Progenitor cell of endocrine pancreas (in vitro differentiated cells): ENCODE data around the gene LRMDA. TPM values are rescaled to one million over a fixed set of nuclear protein-coding genes. Genes with fewer than 3 reads are reported as not detected.
"Not testable (repeated sequence)": the region's sequence is repeated elsewhere in the genome, so short reads cannot be mapped to it uniquely, and the experiment has no call there.

Experiments
- DNase-seq: peaks from one replicate; pipeline ENCODE4 v3.0.0; 2021; ENCODE audit warnings: low spot score; ENCODE audit not compliant: unreplicated experiment
- H3K27ac Mint-ChIP-seq: 2 replicates; pipeline ENCODE4 v1.8.0; 2021; ENCODE audit warnings: mild to moderate bottlenecking, moderate library complexity, mixed read lengths
- H3K27me3 Mint-ChIP-seq: 2 replicates; pipeline ENCODE4 v1.8.0; 2021; ENCODE audit warnings: mixed read lengths
- H3K36me3 Mint-ChIP-seq: 2 replicates; pipeline ENCODE4 v1.8.0; 2022; ENCODE audit warnings: mixed read lengths; ENCODE audit not compliant: insufficient read depth
- H3K4me1 Mint-ChIP-seq: 2 replicates; pipeline ENCODE4 v1.8.0; 2021; ENCODE audit warnings: low read depth, mixed read lengths
- H3K4me3 Mint-ChIP-seq: 2 replicates; pipeline ENCODE4 v1.8.0; 2021; ENCODE audit warnings: low read depth, mild to moderate bottlenecking, moderate library complexity, mixed read lengths
- H3K9me3 Mint-ChIP-seq: 2 replicates; pipeline ENCODE4 v1.8.0; 2021; ENCODE audit warnings: low read depth, mixed read lengths
- total RNA-seq: library from RNA; stranded (reverse); gene quantifications from 2 replicates; pipeline ENCODE4 v1.2.1, GENCODE V29; 2021
- TF ChIP-seq, protein P1 (sequence below): fragments of 200-600 bp; sonication (generic); IDR thresholded peaks from one replicate; pipeline ENCODE4 v1.5.0; 2021; ENCODE audit warnings: antibody characterized with exemption, mild to moderate bottlenecking; ENCODE audit not compliant: unreplicated experiment

The LRMDA gene
- total RNA-seq, 1 donor from 2014 or later, result 6.5 TPM

DNA sequence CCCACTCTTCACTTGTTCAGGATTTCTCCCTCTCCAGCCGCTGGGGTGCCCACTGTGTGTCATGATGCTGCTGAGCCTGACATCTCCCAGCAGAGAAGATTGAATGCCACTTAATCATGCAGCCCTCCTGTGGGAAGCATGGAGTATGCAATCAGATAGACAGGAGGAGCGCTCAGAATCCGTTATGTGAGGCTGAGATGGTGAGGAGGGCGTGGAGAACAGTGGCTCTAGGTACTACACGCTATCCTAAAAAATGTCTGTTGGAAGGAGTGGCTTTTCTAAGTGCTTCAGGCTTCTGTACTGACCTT is 334.3 kb downstream of the LRMDA start:
- Mint-ChIP-seq H3K4me3 (no peak overlapping the region), H3K27me3 (peaks cover 8% of the 10 kb centered on the region), H3K9me3 (no peaks in the 10 kb centered on the region), H3K27ac (no peak overlapping the region), H3K36me3 (no peaks in the 10 kb centered on the region), H3K4me1 (peaks cover 19% of the 10 kb centered on the region)
- no peak for DNase-seq
- TF ChIP-seq, protein P1, sequence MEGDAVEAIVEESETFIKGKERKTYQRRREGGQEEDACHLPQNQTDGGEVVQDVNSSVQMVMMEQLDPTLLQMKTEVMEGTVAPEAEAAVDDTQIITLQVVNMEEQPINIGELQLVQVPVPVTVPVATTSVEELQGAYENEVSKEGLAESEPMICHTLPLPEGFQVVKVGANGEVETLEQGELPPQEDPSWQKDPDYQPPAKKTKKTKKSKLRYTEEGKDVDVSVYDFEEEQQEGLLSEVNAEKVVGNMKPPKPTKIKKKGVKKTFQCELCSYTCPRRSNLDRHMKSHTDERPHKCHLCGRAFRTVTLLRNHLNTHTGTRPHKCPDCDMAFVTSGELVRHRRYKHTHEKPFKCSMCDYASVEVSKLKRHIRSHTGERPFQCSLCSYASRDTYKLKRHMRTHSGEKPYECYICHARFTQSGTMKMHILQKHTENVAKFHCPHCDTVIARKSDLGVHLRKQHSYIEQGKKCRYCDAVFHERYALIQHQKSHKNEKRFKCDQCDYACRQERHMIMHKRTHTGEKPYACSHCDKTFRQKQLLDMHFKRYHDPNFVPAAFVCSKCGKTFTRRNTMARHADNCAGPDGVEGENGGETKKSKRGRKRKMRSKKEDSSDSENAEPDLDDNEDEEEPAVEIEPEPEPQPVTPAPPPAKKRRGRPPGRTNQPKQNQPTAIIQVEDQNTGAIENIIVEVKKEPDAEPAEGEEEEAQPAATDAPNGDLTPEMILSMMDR, result no peak

- Mint-ChIP-seq H3K4me3 (no peak overlapping the region), H3K9me3 (no peaks in the 10 kb centered on the region), H3K27ac (no peak overlapping the region), H3K27me3 (peaks cover 10% of the 10 kb centered on the region), H3K4me1 (peaks cover 21% of the 10 kb centered on the region), H3K36me3 (no peaks in the 10 kb centered on the region)
- TF ChIP-seq, protein P1, result no peak
- DNase-seq, result no peak
Observed at GRCh38 chr10:75766106-75766505, 334.7 kb downstream of the LRMDA start.

DNA sequence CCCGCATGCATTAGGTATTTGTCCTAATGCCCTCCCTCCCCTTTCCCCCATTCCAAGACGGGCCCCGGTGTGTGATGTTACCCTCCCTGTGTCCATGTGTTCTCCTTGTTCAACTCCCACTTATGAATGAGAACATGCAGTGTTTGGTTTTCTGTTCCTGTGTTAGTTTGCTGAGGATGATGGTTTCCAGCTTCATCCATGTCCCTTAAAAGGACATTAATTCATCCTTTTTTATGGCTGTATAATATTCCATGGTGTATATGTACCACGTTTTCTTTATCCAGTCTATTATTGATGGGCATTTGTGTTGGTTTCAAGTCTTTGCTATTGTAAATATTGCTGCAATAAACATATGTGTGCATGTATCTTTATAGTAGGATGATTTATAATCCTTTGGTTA is 335.3 kb downstream of the LRMDA start:
- Mint-ChIP-seq H3K4me1 (peaks cover 24% of the 10 kb centered on the region), H3K27me3 (peaks cover 15% of the 10 kb centered on the region)
- DNase-seq, H3K4me3 Mint-ChIP-seq, H3K36me3 Mint-ChIP-seq, H3K9me3 Mint-ChIP-seq, H3K27ac Mint-ChIP-seq: not testable (repeated sequence)

DNA sequence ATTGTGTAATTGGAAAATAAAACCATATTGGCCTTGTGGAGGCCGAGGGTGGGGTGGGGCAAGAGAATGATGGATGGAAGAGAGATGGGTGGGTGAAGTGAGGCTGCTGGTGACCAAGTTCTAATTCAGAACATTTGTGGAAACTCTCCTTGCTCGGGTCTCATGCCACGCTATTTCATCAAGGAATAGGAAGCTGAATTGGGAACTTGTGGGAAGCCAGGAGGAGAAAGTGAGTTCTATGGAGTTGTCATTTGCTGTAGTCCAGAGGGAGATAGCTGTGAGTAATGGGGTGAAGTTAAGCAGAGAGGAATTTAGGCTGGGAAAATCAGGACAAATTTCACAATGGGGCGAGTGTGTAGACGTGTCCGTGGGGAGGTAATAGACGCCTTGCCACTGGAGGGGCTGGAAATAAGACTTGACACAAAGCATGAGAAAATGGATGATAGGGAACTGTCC is 339.2 kb downstream of the LRMDA start:
- Mint-ChIP-seq H3K36me3 (no peaks in the 10 kb centered on the region), H3K9me3 (no peaks in the 10 kb centered on the region), H3K27ac (no peak overlapping the region), H3K4me1 (peaks cover 16% of the 10 kb centered on the region), H3K27me3 (peaks cover 15% of the 10 kb centered on the region), H3K4me3 (no peak overlapping the region)
- TF ChIP-seq, protein P1, result no peak
- no peak for DNase-seq

- no peaks in the 10 kb centered on the region for H3K9me3 Mint-ChIP-seq
- TF ChIP-seq, protein P1, result no peak
- peaks cover 15% of the 10 kb centered on the region for H3K27me3 Mint-ChIP-seq
- H3K4me3 Mint-ChIP-seq, result no peak overlapping the region
- peaks cover 24% of the 10 kb centered on the region for H3K4me1 Mint-ChIP-seq
- DNase-seq, result no peak
- H3K27ac Mint-ChIP-seq, result peak overlapping the region; percentile 53
- no peaks in the 10 kb centered on the region for H3K36me3 Mint-ChIP-seq
Observed at GRCh38 chr10:75771606-75772005, 340.2 kb downstream of the LRMDA start.

GRCh38 chr10:75772153-75772887 is 340.9 kb downstream of the LRMDA start:
- Mint-ChIP-seq H3K9me3 (no peaks in the 10 kb centered on the region), H3K27me3 (peaks cover 15% of the 10 kb centered on the region), H3K4me3 (no peak overlapping the region), H3K36me3 (no peaks in the 10 kb centered on the region), H3K4me1 (peaks cover 31% of the 10 kb centered on the region), H3K27ac (no peak overlapping the region)
- TF ChIP-seq, protein P1, result no peak
- DNase-seq, result no peak
